ENCODE results near the gene POP7.
"Not testable (repeated sequence)": the region's sequence is repeated elsewhere in the genome, so short reads cannot be mapped to it uniquely, and the experiment has no call there.

Gene POP7

DNA sequence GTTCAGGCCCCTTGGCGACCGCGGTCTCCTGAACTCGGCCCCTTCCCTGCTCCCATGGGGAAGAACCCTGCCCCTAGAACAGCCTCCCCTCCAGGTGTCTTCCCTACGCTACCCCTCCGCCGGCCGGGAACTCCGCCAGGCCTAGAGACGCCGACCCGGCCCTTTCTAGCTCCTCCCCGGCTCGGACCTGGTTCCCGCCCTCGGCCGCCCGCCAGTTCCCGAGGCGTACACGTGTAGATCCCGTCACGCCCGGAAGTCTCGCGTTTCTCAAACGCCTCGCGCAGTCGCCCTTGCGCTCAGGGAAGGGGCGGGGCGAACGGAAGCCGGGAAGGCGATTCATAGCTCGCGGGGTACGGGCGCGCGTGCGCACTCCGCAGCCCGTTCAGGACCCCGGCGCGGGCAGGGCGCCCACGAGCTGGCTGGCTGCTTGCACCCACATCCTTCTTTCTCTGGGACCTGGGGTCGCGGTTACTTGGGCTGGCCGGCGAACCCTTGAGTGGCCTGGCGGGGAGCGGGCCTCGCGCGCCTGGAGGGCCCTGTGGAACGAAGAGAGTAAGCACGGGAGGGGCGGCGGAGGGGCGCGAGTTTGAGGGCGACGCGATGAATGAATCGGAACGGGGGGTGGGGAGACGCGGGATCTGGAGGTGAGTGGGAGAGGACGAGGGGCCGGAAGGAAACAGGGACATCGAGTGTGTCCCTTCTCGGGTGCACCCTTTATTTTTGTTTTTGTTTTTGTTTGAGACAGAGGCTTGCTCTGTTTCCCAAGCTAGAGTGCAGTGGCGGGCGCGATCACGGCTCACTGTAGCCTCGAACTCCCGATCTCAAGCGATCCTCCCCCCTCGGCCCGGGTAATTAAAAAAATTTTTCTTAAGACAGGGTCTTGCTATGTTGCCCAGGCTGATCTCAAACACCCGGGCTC lies at the start of gene POP7:
Gene POP7 (plus strand): TSS at position 369 of the 919 bp plus-strand sequence. CDS start 710 bp downstream, outside the sequence.
- no peaks in the 10 kb centered on the region for H3K27me3 ChIP-seq (replicated peaks; ENCODE audit: control insufficient read depth, insufficient read depth, low read length)
- peak within 1 kb of the TSS; percentile 94 for H3K4me3 ChIP-seq (replicated peaks; ENCODE audit: low read depth, low read length)
- no peaks in the 10 kb centered on the region; the same call in 1 of the 2 replicates for H3K36me3 ChIP-seq (ENCODE audit: control insufficient read depth, insufficient read depth, low read length)
- TF ChIP-seq, protein P1, sequence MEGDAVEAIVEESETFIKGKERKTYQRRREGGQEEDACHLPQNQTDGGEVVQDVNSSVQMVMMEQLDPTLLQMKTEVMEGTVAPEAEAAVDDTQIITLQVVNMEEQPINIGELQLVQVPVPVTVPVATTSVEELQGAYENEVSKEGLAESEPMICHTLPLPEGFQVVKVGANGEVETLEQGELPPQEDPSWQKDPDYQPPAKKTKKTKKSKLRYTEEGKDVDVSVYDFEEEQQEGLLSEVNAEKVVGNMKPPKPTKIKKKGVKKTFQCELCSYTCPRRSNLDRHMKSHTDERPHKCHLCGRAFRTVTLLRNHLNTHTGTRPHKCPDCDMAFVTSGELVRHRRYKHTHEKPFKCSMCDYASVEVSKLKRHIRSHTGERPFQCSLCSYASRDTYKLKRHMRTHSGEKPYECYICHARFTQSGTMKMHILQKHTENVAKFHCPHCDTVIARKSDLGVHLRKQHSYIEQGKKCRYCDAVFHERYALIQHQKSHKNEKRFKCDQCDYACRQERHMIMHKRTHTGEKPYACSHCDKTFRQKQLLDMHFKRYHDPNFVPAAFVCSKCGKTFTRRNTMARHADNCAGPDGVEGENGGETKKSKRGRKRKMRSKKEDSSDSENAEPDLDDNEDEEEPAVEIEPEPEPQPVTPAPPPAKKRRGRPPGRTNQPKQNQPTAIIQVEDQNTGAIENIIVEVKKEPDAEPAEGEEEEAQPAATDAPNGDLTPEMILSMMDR (IDR thresholded peaks at IDR 0.05; ENCODE audit: insufficient read depth, low read length, poor library complexity, severe bottlenecking) = no peak
- DNase-seq (ENCODE audit: extremely low read depth, insufficient read length) = peak; percentile 97

DNA sequence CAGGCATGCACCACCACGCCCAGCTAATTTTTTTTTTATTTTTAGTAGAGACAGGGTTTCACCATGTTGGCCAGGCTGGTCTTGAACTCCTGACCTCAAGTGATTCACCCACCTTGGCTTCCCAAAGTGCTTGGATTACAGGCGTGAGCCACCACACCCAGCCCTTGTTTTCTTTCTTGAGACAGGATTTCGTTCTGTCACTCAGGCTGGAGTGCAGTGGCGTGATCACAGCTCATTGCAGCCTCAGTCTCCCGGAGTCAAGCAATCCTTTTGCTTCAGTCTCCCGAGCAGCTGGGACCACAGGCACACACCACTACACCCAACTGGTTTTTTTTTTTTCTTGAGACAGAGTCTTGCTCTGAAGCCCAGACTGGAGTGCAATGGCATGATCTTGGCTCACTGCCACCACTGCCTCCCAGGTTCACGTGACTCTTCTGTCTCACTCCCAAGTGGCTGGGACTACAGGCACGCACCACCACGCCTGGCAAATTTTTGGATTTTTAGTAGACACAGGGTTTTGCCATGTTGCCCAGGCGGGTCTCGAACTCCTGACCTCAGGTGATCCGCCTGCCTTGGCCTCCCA lies 43.6 kb upstream of the POP7 start:
- H3K36me3 ChIP-seq (ENCODE audit: control insufficient read depth, insufficient read depth, low read length); H3K4me3 ChIP-seq (replicated peaks; ENCODE audit: low read depth, low read length); H3K27me3 ChIP-seq (replicated peaks; ENCODE audit: control insufficient read depth, insufficient read depth, low read length); DNase-seq (ENCODE audit: extremely low read depth, insufficient read length): not testable (repeated sequence)

DNA sequence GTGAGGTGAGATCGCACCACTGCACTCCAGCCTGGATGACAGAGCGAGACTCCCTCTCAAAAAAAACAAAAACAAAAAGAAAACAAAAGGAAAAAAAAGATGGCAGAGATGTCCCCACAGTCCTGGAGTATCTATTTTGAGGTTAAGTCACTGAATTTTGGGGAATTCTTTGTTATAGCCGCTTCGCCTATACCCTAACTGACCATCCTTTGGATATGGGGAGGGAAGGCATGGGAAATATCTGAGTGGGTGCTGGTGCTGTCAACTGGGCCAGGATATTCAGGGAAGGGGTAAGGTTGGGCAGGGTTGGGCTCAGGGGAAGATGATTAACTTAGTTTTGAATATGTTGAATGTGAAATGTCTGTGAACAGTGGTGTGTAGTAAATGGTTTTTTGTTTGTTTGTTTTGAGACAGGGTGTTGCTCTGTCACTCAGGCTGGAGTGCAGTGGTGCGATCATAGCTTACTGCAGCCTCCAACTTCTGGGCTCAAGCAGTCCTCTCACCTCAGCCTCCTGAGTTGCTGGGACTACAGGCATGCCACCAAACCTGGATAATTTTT lies 40.7 kb upstream of the POP7 start:
- Histone ChIP-seq H3K36me3 (ENCODE audit: control insufficient read depth, insufficient read depth, low read length) (no peaks in the 10 kb centered on the region), H3K27me3 (replicated peaks; ENCODE audit: control insufficient read depth, insufficient read depth, low read length) (no peaks in the 10 kb centered on the region), H3K4me3 (replicated peaks; ENCODE audit: low read depth, low read length) (no peak overlapping the region)
- no peak for DNase-seq (ENCODE audit: extremely low read depth, insufficient read length)
- TF ChIP-seq, protein P1 (IDR thresholded peaks at IDR 0.05; ENCODE audit: insufficient read depth, low read length, poor library complexity, severe bottlenecking) = no peak

DNA sequence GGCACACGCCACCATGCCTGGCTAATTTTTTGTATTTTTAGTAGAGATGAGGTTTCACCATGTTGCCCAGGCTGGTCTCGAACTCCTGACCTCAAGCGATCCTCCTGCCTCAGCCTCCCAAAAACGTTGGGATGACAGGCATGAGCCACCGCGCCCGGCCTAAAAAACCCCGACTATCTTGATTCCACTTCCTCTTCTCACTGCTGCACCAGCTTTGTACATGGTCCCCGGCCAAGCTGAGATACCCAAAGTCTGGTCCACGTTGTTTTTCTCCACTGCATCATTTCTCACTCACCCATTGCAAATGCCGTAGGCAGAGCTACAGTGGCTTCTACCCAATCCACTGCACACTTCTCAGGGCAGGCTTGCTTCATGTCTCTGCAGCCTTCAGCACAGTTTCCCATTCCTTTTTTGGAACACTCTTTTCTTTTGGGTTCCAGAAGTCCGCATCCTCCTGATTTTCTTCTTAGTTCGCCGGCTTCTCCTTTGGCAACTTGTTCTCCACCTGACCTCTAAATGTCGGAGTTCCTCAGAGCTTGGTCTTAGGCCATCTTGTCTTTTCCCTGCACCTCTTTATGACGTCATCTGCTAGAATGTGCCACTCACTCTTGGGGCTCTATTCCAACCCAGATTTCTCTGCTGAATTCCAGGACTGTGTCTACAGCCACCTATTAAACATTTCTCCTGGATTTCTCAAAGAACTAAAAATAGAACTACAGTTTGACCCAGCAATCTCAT lies 38.4 kb upstream of the POP7 start:
- Histone ChIP-seq H3K27me3 (replicated peaks; ENCODE audit: control insufficient read depth, insufficient read depth, low read length) (no peaks in the 10 kb centered on the region), H3K4me3 (replicated peaks; ENCODE audit: low read depth, low read length) (no peak overlapping the region), H3K36me3 (ENCODE audit: control insufficient read depth, insufficient read depth, low read length) (no peaks in the 10 kb centered on the region)
- DNase-seq (ENCODE audit: extremely low read depth, insufficient read length) = no peak
- TF ChIP-seq, protein P1 (IDR thresholded peaks at IDR 0.05; ENCODE audit: insufficient read depth, low read length, poor library complexity, severe bottlenecking) = no peak

DNA sequence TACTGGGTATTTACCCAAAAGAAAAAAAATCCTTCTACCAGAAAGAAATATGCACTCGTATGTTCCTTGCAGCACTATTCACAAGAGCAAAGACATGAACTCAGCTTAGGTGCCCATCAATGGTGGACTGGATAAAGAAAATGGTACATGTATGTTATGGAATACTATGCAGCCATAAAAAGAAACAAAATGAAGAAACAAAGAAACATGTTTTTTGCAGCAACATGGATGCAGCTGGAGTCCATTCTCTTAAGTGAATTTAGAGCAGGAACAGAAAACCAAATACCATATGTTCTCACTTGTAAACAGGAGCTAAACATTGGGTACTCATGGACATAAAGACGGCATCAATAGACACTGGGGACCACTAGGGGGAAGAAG lies 37.9 kb upstream of the POP7 start:
- TF ChIP-seq, protein P1 (IDR thresholded peaks at IDR 0.05; ENCODE audit: insufficient read depth, low read length, poor library complexity, severe bottlenecking) = no peak

DNA sequence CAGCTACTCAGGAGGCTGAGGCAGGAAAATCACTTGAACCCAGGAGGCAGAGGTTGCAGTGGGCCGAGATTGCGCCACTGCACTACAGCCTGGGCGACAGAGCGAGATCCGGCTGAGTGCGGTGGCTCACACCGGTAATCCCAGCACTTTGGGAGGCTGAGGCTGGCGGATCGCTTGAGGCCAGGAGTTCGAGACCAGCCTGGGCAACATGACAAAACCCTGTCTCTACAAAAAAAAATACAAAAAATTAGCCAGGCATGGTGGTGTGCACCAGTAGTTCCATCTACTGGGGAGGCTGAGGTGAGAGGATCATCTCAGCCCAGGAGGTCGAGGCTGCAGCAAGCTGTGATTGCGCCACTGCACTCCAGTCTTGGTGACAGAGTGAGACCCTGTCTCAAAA lies 36.8 kb upstream of the POP7 start:
- not testable (repeated sequence) for DNase-seq (ENCODE audit: extremely low read depth, insufficient read length); H3K36me3 ChIP-seq (ENCODE audit: control insufficient read depth, insufficient read depth, low read length); H3K27me3 ChIP-seq (replicated peaks; ENCODE audit: control insufficient read depth, insufficient read depth, low read length); H3K4me3 ChIP-seq (replicated peaks; ENCODE audit: low read depth, low read length)

More for the DNA sequence above, 37.9 kb upstream of the POP7 start:
- DNase-seq (ENCODE audit: extremely low read depth, insufficient read length) = no peak
- H3K36me3 ChIP-seq (ENCODE audit: control insufficient read depth, insufficient read depth, low read length) = no peaks in the 10 kb centered on the region
- H3K4me3 ChIP-seq (replicated peaks; ENCODE audit: low read depth, low read length) = no peak overlapping the region
- no peaks in the 10 kb centered on the region for H3K27me3 ChIP-seq (replicated peaks; ENCODE audit: control insufficient read depth, insufficient read depth, low read length)
